Measurements from ENCODE around the gene YJU2.
"Not testable (repeated sequence)": the region's sequence is repeated elsewhere in the genome, so short reads cannot be mapped to it uniquely, and the experiment has no call there.

YJU2 gene

GRCh38 chr19:4229179-4229931 lies 17.5 kb upstream of the YJU2 start, which contains the start of gene EBI3:
Gene EBI3 (plus strand): TSS chr19:4229523. CDS start chr19:4229551, 28 bp downstream.
- DNase-seq = peak; percentile 33

GRCh38 chr19:4230237-4230636 lies 16.6 kb upstream of the YJU2 start:
- not testable (repeated sequence) for DNase-seq

GRCh38 chr19:4231521-4231920 lies 15.4 kb upstream of the YJU2 start:
- not testable (repeated sequence) for DNase-seq

GRCh38 chr19:4232139-4232538 lies 14.7 kb upstream of the YJU2 start:
- not testable (repeated sequence) for DNase-seq

- peak; percentile 62 for DNase-seq
These were observed 14.1 kb upstream of the YJU2 start for GRCh38 chr19:4232614-4233281.

- peak; percentile 67 for DNase-seq
These were observed 13.5 kb upstream of the YJU2 start for GRCh38 chr19:4233282-4233853.

GRCh38 chr19:4234142-4234861 lies 12.6 kb upstream of the YJU2 start:
- DNase-seq = peak; percentile 25

- DNase-seq = no peak
These were observed 12.0 kb upstream of the YJU2 start for GRCh38 chr19:4234862-4235201.

GRCh38 chr19:4237510-4237909 lies 9.4 kb upstream of the YJU2 start:
- DNase-seq = not testable (repeated sequence)

- DNase-seq = no peak
These were observed 8.0 kb upstream of the YJU2 start for GRCh38 chr19:4238831-4239230.

GRCh38 chr19:4241824-4242430 lies 5.0 kb upstream of the YJU2 start:
- no peak for DNase-seq

GRCh38 chr19:4245938-4246337 lies 942 bp upstream of the YJU2 start:
- not testable (repeated sequence) for DNase-seq

GRCh38 chr19:4256563-4256962 lies 9.7 kb downstream of the YJU2 start:
- DNase-seq = no peak

GRCh38 chr19:4257025-4257424 lies 10.1 kb downstream of the YJU2 start:
- no peak for DNase-seq

- no peak for DNase-seq
These were observed 11.3 kb downstream of the YJU2 start for GRCh38 chr19:4258181-4258580.

GRCh38 chr19:4260613-4261191 lies 13.8 kb downstream of the YJU2 start:
- no peak for DNase-seq

GRCh38 chr19:4264812-4265211 lies 17.9 kb downstream of the YJU2 start:
- DNase-seq = no peak

GRCh38 chr19:4266253-4267000 lies 19.5 kb downstream of the YJU2 start:
- no peak for DNase-seq

- DNase-seq = peak; percentile 78
These were observed 20.4 kb downstream of the YJU2 start for GRCh38 chr19:4267101-4267900.

GRCh38 chr19:4267901-4268815 lies 21.3 kb downstream of the YJU2 start:
- DNase-seq = no peak

All from NCI-H69 (cell line).